LNCaP clone FGC (cell line): ENCODE results near the gene COL16A1.

Experiments
- DNase-seq: peaks from one replicate; pipeline ENCODE4 v3.0.0-alpha.2; 2011; ENCODE audit warnings: low read depth
- H3K4me3 ChIP-seq: 2 replicates; pipeline ENCODE4 v1.5.1; 2011; ENCODE audit warnings: mild to moderate bottlenecking, low read depth, low read length, control low read depth
- TF ChIP-seq, protein P1 (sequence below): IDR thresholded peaks from 2 replicates; pipeline ENCODE4 v1.5.1; 2012; ENCODE audit warnings: mild to moderate bottlenecking; ENCODE audit not compliant: control insufficient read depth, insufficient read depth; ENCODE audit errors: extremely low read depth

COL16A1 gene

DNA sequence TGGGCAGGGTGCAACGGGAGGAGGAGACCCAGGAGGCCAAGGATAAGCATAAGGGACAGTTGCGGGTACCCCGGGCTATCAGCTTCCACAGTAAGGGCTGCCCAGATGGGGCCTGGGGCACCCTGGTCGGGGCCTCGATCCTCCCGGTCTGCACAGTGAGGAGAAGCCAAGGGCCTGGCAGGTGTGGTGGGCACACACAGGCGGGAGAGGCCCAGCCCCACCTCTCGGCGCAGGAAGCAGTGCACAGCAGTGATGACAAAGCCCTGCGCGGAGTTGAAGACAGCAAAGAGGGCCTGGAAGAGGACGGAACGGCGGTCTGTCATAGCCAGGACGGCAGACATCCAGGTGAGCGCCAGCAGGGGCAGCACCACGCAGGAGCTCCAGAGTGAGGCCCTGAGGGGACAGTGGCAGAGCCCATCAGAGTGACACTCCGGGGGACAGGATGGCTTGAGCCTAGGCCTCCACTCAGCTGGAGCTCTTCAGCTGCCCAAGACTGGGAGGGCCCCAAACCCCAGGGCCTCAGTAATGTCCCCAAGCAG is 29.0 kb upstream of the COL16A1 start:
- TF ChIP-seq, protein P1, sequence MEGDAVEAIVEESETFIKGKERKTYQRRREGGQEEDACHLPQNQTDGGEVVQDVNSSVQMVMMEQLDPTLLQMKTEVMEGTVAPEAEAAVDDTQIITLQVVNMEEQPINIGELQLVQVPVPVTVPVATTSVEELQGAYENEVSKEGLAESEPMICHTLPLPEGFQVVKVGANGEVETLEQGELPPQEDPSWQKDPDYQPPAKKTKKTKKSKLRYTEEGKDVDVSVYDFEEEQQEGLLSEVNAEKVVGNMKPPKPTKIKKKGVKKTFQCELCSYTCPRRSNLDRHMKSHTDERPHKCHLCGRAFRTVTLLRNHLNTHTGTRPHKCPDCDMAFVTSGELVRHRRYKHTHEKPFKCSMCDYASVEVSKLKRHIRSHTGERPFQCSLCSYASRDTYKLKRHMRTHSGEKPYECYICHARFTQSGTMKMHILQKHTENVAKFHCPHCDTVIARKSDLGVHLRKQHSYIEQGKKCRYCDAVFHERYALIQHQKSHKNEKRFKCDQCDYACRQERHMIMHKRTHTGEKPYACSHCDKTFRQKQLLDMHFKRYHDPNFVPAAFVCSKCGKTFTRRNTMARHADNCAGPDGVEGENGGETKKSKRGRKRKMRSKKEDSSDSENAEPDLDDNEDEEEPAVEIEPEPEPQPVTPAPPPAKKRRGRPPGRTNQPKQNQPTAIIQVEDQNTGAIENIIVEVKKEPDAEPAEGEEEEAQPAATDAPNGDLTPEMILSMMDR = no peak
- no peak for DNase-seq
- H3K4me3 ChIP-seq = no peak overlapping the region

GRCh38 chr1:31732343-31732742 is 28.5 kb upstream of the COL16A1 start:
- H3K4me3 ChIP-seq = no peak overlapping the region
- no peak for DNase-seq
- TF ChIP-seq, protein P1 = no peak

DNA sequence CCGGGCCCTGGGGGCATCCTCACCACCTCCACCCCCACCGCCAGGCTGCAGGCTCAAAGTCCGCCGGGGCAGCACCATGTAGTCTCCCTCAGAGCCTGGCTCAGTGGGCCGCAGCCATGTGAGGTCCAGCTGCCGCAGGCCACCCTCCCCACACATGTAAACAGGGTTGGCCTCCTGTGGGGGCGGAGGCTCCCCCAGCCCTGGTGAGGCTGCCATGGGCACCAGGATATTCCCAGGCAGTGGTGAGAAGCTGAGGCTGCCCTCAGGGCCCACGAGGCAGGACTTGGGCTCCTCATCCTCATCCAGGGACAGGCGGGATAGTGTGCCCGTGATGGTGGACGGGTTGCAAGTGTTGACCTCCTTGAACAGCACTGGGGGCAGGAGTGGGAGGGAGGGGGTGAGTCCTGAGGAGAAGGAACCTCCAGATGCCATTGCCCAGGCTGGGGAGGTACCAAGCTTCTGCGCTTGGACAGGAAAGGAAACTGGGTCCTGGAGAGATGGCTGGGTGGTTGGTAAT is 27.3 kb upstream of the COL16A1 start:
- no peak overlapping the region for H3K4me3 ChIP-seq
- TF ChIP-seq, protein P1 = no peak
- no peak for DNase-seq

DNA sequence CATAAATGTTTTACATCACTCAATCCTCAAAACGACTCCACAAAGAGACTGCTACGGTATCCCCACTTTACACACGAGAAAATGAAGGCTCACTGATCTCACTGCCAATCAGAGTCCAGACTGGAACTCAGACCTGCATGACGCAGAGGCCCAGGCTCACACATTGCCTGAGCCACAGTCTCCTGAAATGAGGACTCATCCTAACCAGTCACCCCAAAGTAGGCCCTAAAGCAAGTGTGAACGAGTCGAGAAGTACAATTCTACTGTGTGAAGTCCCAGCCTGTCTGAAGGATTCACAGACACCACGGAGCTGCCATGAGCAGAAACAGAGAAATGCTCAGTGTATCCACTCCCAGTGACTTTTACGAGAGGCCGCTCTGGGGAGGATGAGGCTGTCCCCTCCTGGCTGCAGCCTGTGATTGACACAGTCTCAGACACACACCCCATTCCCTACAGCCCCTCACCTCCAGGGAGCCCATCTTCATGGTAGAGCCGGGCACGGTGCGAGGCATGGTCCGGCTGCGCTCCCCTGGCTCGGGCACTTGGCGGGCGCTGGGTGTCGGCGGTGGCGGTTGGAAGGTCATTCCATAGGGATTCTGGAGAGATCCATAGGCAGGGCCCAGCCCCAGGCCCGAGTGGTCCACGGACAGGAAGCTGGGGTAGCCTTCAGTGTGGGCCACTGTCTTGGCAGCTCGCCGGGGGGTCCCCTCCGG is 26.7 kb upstream of the COL16A1 start:
- H3K4me3 ChIP-seq = no peak overlapping the region
- DNase-seq = no peak
- TF ChIP-seq, protein P1 = no peak

DNA sequence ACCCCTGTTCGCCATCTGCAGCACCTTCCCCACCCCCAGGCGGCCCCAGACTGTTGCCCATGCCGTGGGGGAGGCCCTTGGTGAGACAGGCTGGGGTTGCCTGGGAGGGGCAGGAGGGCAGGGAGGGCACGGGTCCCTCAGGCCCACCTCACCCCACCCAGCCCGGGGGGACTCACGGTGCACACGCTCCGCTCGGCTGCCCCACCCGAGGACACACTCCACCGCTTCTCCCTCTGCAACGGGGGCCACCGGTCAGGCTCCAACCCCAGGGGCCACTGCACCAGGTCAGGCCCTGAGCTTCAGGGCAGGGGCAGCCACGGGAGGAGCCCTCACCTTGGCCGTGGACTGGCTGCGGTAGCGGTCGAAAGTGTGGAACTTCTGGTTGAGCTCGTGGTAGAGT is 24.0 kb upstream of the COL16A1 start:
- no peak for DNase-seq
- TF ChIP-seq, protein P1 = no peak
- H3K4me3 ChIP-seq = no peak overlapping the region

DNA sequence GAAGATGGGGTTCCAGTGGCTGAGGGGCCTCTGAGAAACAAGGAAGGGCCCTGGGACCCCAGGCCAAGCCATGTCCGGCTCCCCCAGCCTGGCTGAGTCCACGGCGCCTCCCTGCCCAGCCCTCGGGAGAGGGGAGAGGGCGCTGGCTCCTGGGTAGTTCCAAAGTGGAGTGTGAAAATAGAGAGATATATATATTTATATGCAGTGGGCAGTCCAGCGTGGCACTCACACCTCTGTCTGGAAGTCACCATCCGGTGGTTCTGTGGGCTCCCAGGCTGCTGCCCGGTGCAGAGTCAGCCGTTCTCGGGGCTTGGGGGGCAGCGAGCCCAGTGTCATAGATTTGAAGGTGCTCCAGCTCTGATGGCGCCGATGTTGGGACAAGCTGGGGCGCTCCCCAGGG is 23.4 kb upstream of the COL16A1 start:
- no peak for DNase-seq
- TF ChIP-seq, protein P1 = no peak
- H3K4me3 ChIP-seq = no peak overlapping the region
